ENCODE data around the gene CCL25.

CCL25 gene

GRCh38 chr19:8105471-8105870, 52.9 kb downstream of the CCL25 start:
- no peak for TF ChIP-seq CTCF (conservative IDR thresholded peaks at IDR 0.05; ENCODE audit: control insufficient read depth, insufficient read depth, low read depth, low read length)
- H3K4me3 ChIP-seq (ENCODE audit: control insufficient read depth, low read depth, low read length) = no peak overlapping the region
- no peak for DNase-seq (ENCODE audit: low read depth)

GRCh38 chr19:8107301-8107903, 54.8 kb downstream of the CCL25 start:
- no peak for DNase-seq (ENCODE audit: low read depth)
- TF ChIP-seq CTCF (conservative IDR thresholded peaks at IDR 0.05; ENCODE audit: control insufficient read depth, insufficient read depth, low read depth, low read length) = no peak
- no peak overlapping the region for H3K4me3 ChIP-seq (ENCODE audit: control insufficient read depth, low read depth, low read length)

GRCh38 chr19:8108560-8109445, 56.2 kb downstream of the CCL25 start:
- DNase-seq (ENCODE audit: low read depth) = no peak
- no peak for TF ChIP-seq CTCF (conservative IDR thresholded peaks at IDR 0.05; ENCODE audit: control insufficient read depth, insufficient read depth, low read depth, low read length)
- no peak overlapping the region for H3K4me3 ChIP-seq (ENCODE audit: control insufficient read depth, low read depth, low read length)

GRCh38 chr19:8109455-8109854, 56.9 kb downstream of the CCL25 start:
- DNase-seq (ENCODE audit: low read depth) = no peak
- no peak overlapping the region for H3K4me3 ChIP-seq (ENCODE audit: control insufficient read depth, low read depth, low read length)
- TF ChIP-seq CTCF (conservative IDR thresholded peaks at IDR 0.05; ENCODE audit: control insufficient read depth, insufficient read depth, low read depth, low read length) = no peak

GRCh38 chr19:8109890-8110662, 57.5 kb downstream of the CCL25 start:
- no peak for DNase-seq (ENCODE audit: low read depth)
- TF ChIP-seq CTCF (conservative IDR thresholded peaks at IDR 0.05; ENCODE audit: control insufficient read depth, insufficient read depth, low read depth, low read length) = no peak
- H3K4me3 ChIP-seq (ENCODE audit: control insufficient read depth, low read depth, low read length) = no peak overlapping the region

- H3K4me3 ChIP-seq (ENCODE audit: control insufficient read depth, low read depth, low read length) = no peak overlapping the region
- no peak for DNase-seq (ENCODE audit: low read depth)
- no peak for TF ChIP-seq CTCF (conservative IDR thresholded peaks at IDR 0.05; ENCODE audit: control insufficient read depth, insufficient read depth, low read depth, low read length)
Observed at GRCh38 chr19:8110931-8111330, 58.4 kb downstream of the CCL25 start.
